ENCODE data around the gene SEBOX.

The SEBOX gene

GRCh38 chr17:28338056-28338768, 26.8 kb downstream of the SEBOX start:
- no peak for DNase-seq

- DNase-seq = no peak
Measured at GRCh38 chr17:28335959-28336871, 28.8 kb downstream of the SEBOX start.

- DNase-seq = peak; percentile 93
Measured at GRCh38 chr17:28335201-28335958, 29.6 kb downstream of the SEBOX start, which contains the start of the genes IFT20 and TNFAIP1. TSS of gene IFT20 (minus strand) at chr17:28335472. CDS start at chr17:28331985, 3,487 bp downstream. TSS of gene TNFAIP1 (plus strand) at chr17:28335761. CDS start at chr17:28339522, 3,761 bp downstream.

GRCh38 chr17:28334666-28335200, 30.3 kb downstream of the SEBOX start:
- no peak for DNase-seq

- no peak for DNase-seq
Measured at GRCh38 chr17:28334171-28334570, 30.8 kb downstream of the SEBOX start.

GRCh38 chr17:28333083-28333746, 31.8 kb downstream of the SEBOX start:
- DNase-seq = no peak

- no peak for DNase-seq
Measured at GRCh38 chr17:28331891-28332420, 33.0 kb downstream of the SEBOX start.

- no peak for DNase-seq
Measured at GRCh38 chr17:28330671-28331070, 34.3 kb downstream of the SEBOX start.

GRCh38 chr17:28328325-28328724, 36.7 kb downstream of the SEBOX start:
- no peak for DNase-seq

GRCh38 chr17:28327709-28328108, 37.3 kb downstream of the SEBOX start:
- DNase-seq = no peak

- no peak for DNase-seq
Measured at GRCh38 chr17:28327031-28327607, 37.9 kb downstream of the SEBOX start.

GRCh38 chr17:28326114-28326513, 38.9 kb downstream of the SEBOX start:
- DNase-seq = no peak

GRCh38 chr17:28325211-28325610, 39.8 kb downstream of the SEBOX start:
- DNase-seq = no peak

GRCh38 chr17:28324781-28325180, 40.2 kb downstream of the SEBOX start:
- DNase-seq = no peak

- no peak for DNase-seq
Measured at GRCh38 chr17:28324267-28324745, 40.7 kb downstream of the SEBOX start.

GRCh38 chr17:28320215-28321061, 44.6 kb downstream of the SEBOX start:
- no peak for DNase-seq

- DNase-seq = no peak
Measured at GRCh38 chr17:28319598-28319935, 45.4 kb downstream of the SEBOX start.

GRCh38 chr17:28318759-28319597, 46.0 kb downstream of the SEBOX start, which contains the start of gene TMEM97:
TSS of gene TMEM97 (plus strand) at chr17:28319200. CDS start at chr17:28319240, 40 bp downstream.
- peak; percentile 92 for DNase-seq

- no peak for DNase-seq
Measured at GRCh38 chr17:28317966-28318758, 46.8 kb downstream of the SEBOX start.
